Mesenchymal stem cell (in vitro differentiated cells and primary cell): ENCODE data around the gene FAM120B.
"Not testable (repeated sequence)": the region's sequence is repeated elsewhere in the genome, so short reads cannot be mapped to it uniquely, and the experiment has no call there.

Experiments used
- DNase-seq: peaks from one replicate; pipeline ENCODE4 v3.0.0-alpha.2; 2013
- H2AFZ ChIP-seq: one replicate; pipeline ENCODE4 v1.6.1; 2013; ENCODE audit warnings: low read depth, mild to moderate bottlenecking, control low read depth, inconsistent platforms, low read length, moderate library complexity
- H2AK5ac ChIP-seq: 2 replicates; pipeline ENCODE4 v1.6.1; 2013; ENCODE audit warnings: low read length, moderate library complexity, mild to moderate bottlenecking, inconsistent platforms; ENCODE audit not compliant: severe bottlenecking
- H2BK120ac ChIP-seq: one replicate; pipeline ENCODE4 v1.6.1; 2013; ENCODE audit warnings: low read depth, mild to moderate bottlenecking, inconsistent platforms, low read length, moderate library complexity
- H2BK12ac ChIP-seq, 2 experiments: one replicate each; pipeline ENCODE4 v1.6.1; 2013; ENCODE audit warnings: inconsistent platforms in 2 of 2, low read length in 2 of 2, mild to moderate bottlenecking in 2 of 2, moderate library complexity in 2 of 2, control low read depth in 1 of 2
- H2BK15ac ChIP-seq: one replicate; pipeline ENCODE4 v1.6.1; 2013; ENCODE audit warnings: mild to moderate bottlenecking, low read depth, inconsistent platforms; ENCODE audit not compliant: poor library complexity, severe bottlenecking
- H2BK5ac ChIP-seq: 2 replicates; pipeline ENCODE4 v1.6.1; 2013; ENCODE audit warnings: low read depth, mild to moderate bottlenecking, low read length, control low read depth, inconsistent platforms; ENCODE audit not compliant: poor library complexity, severe bottlenecking
- H3K14ac ChIP-seq, 2 experiments: one replicate each; pipeline ENCODE4 v1.6.1; 2013; ENCODE audit warnings: inconsistent platforms in 2 of 2, low read length in 2 of 2, control low read depth in 1 of 2, mild to moderate bottlenecking in 1 of 2, moderate library complexity in 1 of 2
- H3K18ac ChIP-seq, 2 experiments: one replicate each; pipeline ENCODE4 v1.6.1; 2013; ENCODE audit warnings: inconsistent platforms in 2 of 2, low read length in 2 of 2, control low read depth in 1 of 2, low read depth in 1 of 2, mild to moderate bottlenecking in 1 of 2
- H3K23ac ChIP-seq, 2 experiments: one replicate each; pipeline ENCODE4 v1.6.1; 2013; ENCODE audit warnings: inconsistent platforms in 2 of 2, low read length in 2 of 2, mild to moderate bottlenecking in 2 of 2, moderate library complexity in 2 of 2, control low read depth in 1 of 2
- H3K27ac ChIP-seq: 2 replicates; pipeline ENCODE4 v1.5.1; 2013; ENCODE audit warnings: mild to moderate bottlenecking, moderate library complexity, low read length, control low read depth, inconsistent platforms; ENCODE audit not compliant: poor library complexity, severe bottlenecking
- H3K27me3 ChIP-seq, 2 experiments: 2 replicates each; pipeline versions ENCODE4 v1.6.1 to v1.7.0; 2013; ENCODE audit warnings: low read length in 2 of 2, mild to moderate bottlenecking in 2 of 2, moderate library complexity in 2 of 2, control low read depth in 1 of 2, inconsistent platforms in 1 of 2; ENCODE audit not compliant: control insufficient read depth in 1 of 2, insufficient read depth in 1 of 2
- H3K36me3 ChIP-seq, 2 experiments: 2 replicates each; pipeline versions ENCODE4 v1.6.1 to v1.7.0; 2013; ENCODE audit warnings: low read length in 2 of 2, control low read depth in 1 of 2, inconsistent platforms in 1 of 2, low read depth in 1 of 2, mild to moderate bottlenecking in 1 of 2; ENCODE audit not compliant: insufficient read depth in 2 of 2, control insufficient read depth in 1 of 2
- H3K4ac ChIP-seq, 2 experiments: one replicate each; pipeline ENCODE4 v1.6.1; 2013; ENCODE audit warnings: inconsistent platforms in 2 of 2, low read length in 2 of 2, mild to moderate bottlenecking in 2 of 2, moderate library complexity in 2 of 2, control low read depth in 1 of 2, low read depth in 1 of 2
- H3K4me1 ChIP-seq: 2 replicates; pipeline ENCODE4 v1.6.1; 2013; ENCODE audit warnings: low read depth, low read length, control low read depth; ENCODE audit not compliant: control insufficient read depth, insufficient read depth
- H3K4me2 ChIP-seq: 2 replicates; pipeline ENCODE4 v1.6.1; 2013; ENCODE audit warnings: low read length, mild to moderate bottlenecking, inconsistent platforms; ENCODE audit not compliant: poor library complexity, severe bottlenecking
- H3K4me3 ChIP-seq, 2 experiments: 2 replicates each; pipeline versions ENCODE4 v1.5.1 to v1.7.0; 2013; ENCODE audit warnings: low read length in 2 of 2, mild to moderate bottlenecking in 2 of 2, control low read depth in 1 of 2, low read depth in 1 of 2; ENCODE audit not compliant: insufficient read depth in 1 of 2
- H3K79me1 ChIP-seq: replicated peaks from 2 replicates; pipeline ENCODE4 v1.6.1; 2013; ENCODE audit warnings: mild to moderate bottlenecking, control low read depth, low read length, inconsistent platforms; ENCODE audit not compliant: poor library complexity, severe bottlenecking
- H3K9ac ChIP-seq: 2 replicates; pipeline ENCODE4 v1.7.0; 2013; ENCODE audit warnings: mild to moderate bottlenecking, low read length, moderate library complexity
- H3K9me3 ChIP-seq: 2 replicates; pipeline ENCODE4 v1.7.0; 2013; ENCODE audit warnings: mild to moderate bottlenecking, low read length; ENCODE audit not compliant: control insufficient read depth
- H4K8ac ChIP-seq: one replicate; pipeline ENCODE4 v1.6.1; 2013; ENCODE audit warnings: inconsistent platforms, mild to moderate bottlenecking, low read length, moderate library complexity
- H4K91ac ChIP-seq: one replicate; pipeline ENCODE4 v1.6.1; 2013; ENCODE audit warnings: mild to moderate bottlenecking, low read length, inconsistent platforms
- whole genome bisulfite sequencing: methylation state at CpG from one replicate; pipeline ENCODE4 v1.1.7; 2013; ENCODE audit warnings: mixed read lengths; 5-methylcytosine and 5-hydroxymethylcytosine counted together

FAM120B gene

GRCh38 chr6:170405311-170405975 is 98.9 kb downstream of the FAM120B start:
- no peak overlapping the region for H2BK5ac ChIP-seq
- H3K4ac ChIP-seq = no peak overlapping the region
- DNase-seq = peak; percentile 95
- H3K36me3 ChIP-seq = peaks cover 23 to 59% of the 10 kb centered on the region in 2 experiments
- H3K9ac ChIP-seq = peak overlapping the region; percentile 75
- H3K4me3 ChIP-seq = no peak overlapping the region
- no peaks in the 10 kb centered on the region for H3K9me3 ChIP-seq
- H2BK12ac ChIP-seq = no peak overlapping the region
- no peaks in the 10 kb centered on the region for H3K27me3 ChIP-seq
- 7% methylated on average over 5 of the region's 8 CpGs for WGBS
- no peak overlapping the region for H2AFZ ChIP-seq
- H3K4me1 ChIP-seq = peaks cover 28% of the 10 kb centered on the region
- no peak overlapping the region for H4K91ac ChIP-seq
- H3K4me2 ChIP-seq = no peak overlapping the region
- peaks cover 3% of the 10 kb centered on the region for H3K79me1 ChIP-seq
- H3K23ac ChIP-seq = no peak overlapping the region
- no peak overlapping the region for H3K18ac ChIP-seq
- H2BK15ac ChIP-seq = no peak overlapping the region
- H2BK120ac ChIP-seq = no peak overlapping the region
- H4K8ac ChIP-seq = peak overlapping the region; percentile 45
- H3K14ac ChIP-seq = no peak overlapping the region
- peak overlapping the region; percentile 94 for H3K27ac ChIP-seq
- peak overlapping the region; percentile 71 for H2AK5ac ChIP-seq

- Histone ChIP-seq H3K4me2 (no peak overlapping the region), H2AFZ (no peak overlapping the region)
- DNase-seq = no peak
Observed at GRCh38 chr6:170407200-170407599, 100.6 kb downstream of the FAM120B start.

GRCh38 chr6:170407932-170408331 is 101.4 kb downstream of the FAM120B start:
- Histone ChIP-seq H2AK5ac (no peak overlapping the region), H2BK5ac (no peak overlapping the region), H3K9me3 (peaks cover 5% of the 10 kb centered on the region), H3K4me1 (peaks cover 16% of the 10 kb centered on the region), H4K91ac (no peak overlapping the region), H2BK120ac (no peak overlapping the region), H2BK15ac (no peak overlapping the region), H4K8ac (no peak overlapping the region), H3K27me3 (no peaks in the 10 kb centered on the region), H3K36me3 (peaks cover 8 to 38% of the 10 kb centered on the region in 2 experiments), H3K9ac (no peak overlapping the region), H3K4me2 (no peak overlapping the region), H3K4me3 (no peak overlapping the region), H3K18ac (no peak overlapping the region), H3K79me1 (no peaks in the 10 kb centered on the region), H3K27ac (no peak overlapping the region), H2AFZ (no peak overlapping the region), H3K14ac (no peak overlapping the region), H3K23ac (no peak overlapping the region), H2BK12ac (no peak overlapping the region), H3K4ac (no peak overlapping the region)
- 96% methylated on average over 4 of the region's 4 CpGs for WGBS
- no peak for DNase-seq

More at GRCh38 chr6:170407200-170407599, 100.6 kb downstream of the FAM120B start:
- H3K36me3 ChIP-seq = peaks cover 11 to 42% of the 10 kb centered on the region in 2 experiments
- no peak overlapping the region for H4K91ac ChIP-seq
- H3K4ac ChIP-seq = no peak overlapping the region
- no peak overlapping the region for H2BK120ac ChIP-seq
- H3K27ac ChIP-seq = no peak overlapping the region
- no peak overlapping the region for H4K8ac ChIP-seq
- no peak overlapping the region for H2AK5ac ChIP-seq
- no peaks in the 10 kb centered on the region for H3K79me1 ChIP-seq
- no peak overlapping the region for H3K23ac ChIP-seq
- peaks cover 20% of the 10 kb centered on the region for H3K4me1 ChIP-seq
- 98% methylated on average over 13 of the region's 13 CpGs for whole genome bisulfite sequencing
- H3K9ac ChIP-seq = no peak overlapping the region
- H3K14ac ChIP-seq = no peak overlapping the region
- peak overlapping the region in 1 of 2 experiments; percentile 74 for H3K18ac ChIP-seq
- H2BK15ac ChIP-seq = no peak overlapping the region
- no peaks in the 10 kb centered on the region for H3K27me3 ChIP-seq
- H2BK12ac ChIP-seq = peak overlapping the region in 1 of 2 experiments; percentile 83
- H3K9me3 ChIP-seq = peaks cover 3% of the 10 kb centered on the region
- H2BK5ac ChIP-seq = no peak overlapping the region
- no peak overlapping the region for H3K4me3 ChIP-seq

GRCh38 chr6:170409746-170410145 is 103.2 kb downstream of the FAM120B start:
- not testable (repeated sequence) for H3K27me3 ChIP-seq, H2BK15ac ChIP-seq, H3K79me1 ChIP-seq, H3K23ac ChIP-seq, H2BK5ac ChIP-seq, H2AFZ ChIP-seq, H2AK5ac ChIP-seq, H3K4me1 ChIP-seq, H3K4me2 ChIP-seq, H2BK120ac ChIP-seq, H3K9me3 ChIP-seq, H3K4ac ChIP-seq, H4K91ac ChIP-seq, DNase-seq, H3K14ac ChIP-seq, H2BK12ac ChIP-seq, H3K18ac ChIP-seq, H3K4me3 ChIP-seq, H3K27ac ChIP-seq, H4K8ac ChIP-seq, H3K9ac ChIP-seq
- WGBS = over 99% methylated on average over 8 of the region's 8 CpGs
- peaks cover 8 to 23% of the 10 kb centered on the region in 2 experiments for H3K36me3 ChIP-seq
